Testis (tissue), 2 donors: Measurements from ENCODE around the gene TTC28.

Experiments
- POLR2A ChIP-seq: fragments of 450-650 bp; IDR thresholded peaks from one replicate; pipeline ENCODE4 v1.6.1; 2017; ENCODE audit warnings: antibody characterized with exemption, mild to moderate bottlenecking, moderate library complexity
- TF ChIP-seq, protein P1 (sequence below), 3 experiments: fragments of 450-650 bp in 2 of 3; fragments of 200-600 bp in 1 of 3; sonication (generic) in 1 of 3; IDR thresholded peaks; one replicate each; pipeline ENCODE4 v1.5.1; 2016 to 2019; ENCODE audit warnings: antibody characterized with exemption in 3 of 3, mild to moderate bottlenecking in 2 of 3, moderate library complexity in 1 of 3

DNA sequence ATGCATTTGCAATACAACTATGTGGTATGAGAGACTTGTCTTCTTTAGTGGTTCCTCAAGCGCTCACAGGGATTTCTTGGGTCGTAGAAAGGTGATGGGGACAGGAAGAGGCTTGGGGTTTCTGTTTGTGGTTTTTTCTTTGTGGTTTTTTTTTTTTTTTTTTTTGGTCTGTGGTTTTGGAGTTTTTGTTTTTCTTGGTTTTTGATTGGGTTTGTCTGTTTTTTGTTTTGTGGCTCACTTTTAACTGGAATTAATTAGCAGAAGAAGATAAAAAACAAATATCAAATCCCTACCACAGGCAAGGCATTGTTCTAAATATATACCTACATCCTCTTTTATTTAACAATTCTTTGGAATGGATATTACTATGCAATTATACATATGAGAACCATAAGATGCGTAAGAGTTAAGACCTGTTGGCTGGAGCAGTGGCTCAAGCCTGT, 5.5 kb downstream of the TTC28 start:
- no peak for TF ChIP-seq POLR2A
- TF ChIP-seq, protein P1, sequence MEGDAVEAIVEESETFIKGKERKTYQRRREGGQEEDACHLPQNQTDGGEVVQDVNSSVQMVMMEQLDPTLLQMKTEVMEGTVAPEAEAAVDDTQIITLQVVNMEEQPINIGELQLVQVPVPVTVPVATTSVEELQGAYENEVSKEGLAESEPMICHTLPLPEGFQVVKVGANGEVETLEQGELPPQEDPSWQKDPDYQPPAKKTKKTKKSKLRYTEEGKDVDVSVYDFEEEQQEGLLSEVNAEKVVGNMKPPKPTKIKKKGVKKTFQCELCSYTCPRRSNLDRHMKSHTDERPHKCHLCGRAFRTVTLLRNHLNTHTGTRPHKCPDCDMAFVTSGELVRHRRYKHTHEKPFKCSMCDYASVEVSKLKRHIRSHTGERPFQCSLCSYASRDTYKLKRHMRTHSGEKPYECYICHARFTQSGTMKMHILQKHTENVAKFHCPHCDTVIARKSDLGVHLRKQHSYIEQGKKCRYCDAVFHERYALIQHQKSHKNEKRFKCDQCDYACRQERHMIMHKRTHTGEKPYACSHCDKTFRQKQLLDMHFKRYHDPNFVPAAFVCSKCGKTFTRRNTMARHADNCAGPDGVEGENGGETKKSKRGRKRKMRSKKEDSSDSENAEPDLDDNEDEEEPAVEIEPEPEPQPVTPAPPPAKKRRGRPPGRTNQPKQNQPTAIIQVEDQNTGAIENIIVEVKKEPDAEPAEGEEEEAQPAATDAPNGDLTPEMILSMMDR (IDR thresholded peaks at IDR 0.05) = no peak
